Measurements from ENCODE around the gene NFX1.

Gene NFX1

DNA sequence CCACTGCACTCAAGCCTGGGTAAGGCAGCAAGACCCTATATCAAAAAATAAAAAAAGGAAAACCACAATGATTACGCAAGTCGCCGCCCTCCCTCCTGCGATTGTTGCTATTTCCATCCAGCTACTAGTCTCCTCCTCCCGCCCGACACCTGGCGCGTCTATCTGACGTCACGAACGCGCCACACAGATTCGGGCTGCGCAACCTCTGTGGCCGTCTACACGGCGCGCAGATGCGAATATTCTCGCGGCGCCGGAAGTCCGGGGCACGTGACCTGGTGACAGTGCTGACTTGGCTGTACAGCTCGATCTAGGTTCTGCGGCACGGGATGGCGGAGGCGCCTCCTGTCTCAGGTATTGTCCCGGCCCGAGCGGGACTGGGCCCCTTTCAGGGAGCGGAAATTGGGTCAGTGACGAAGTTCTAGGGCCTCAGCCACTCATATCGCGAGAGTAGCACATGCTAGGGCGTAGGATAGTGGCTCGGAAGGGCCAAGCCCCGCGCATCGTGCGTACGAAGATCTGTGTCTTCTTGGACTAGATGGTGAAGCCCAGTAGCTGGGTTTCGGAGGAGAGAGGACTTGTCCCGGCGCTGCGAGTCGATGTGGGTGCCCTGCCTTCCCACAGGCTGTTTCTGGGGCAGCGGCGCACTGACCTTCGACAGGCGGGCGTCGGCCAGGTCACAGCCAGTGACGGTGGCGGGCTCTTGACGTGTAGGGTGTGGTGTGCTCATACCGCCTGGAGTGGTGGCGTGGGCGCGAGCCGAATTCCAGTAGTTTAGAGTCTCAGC, at the start of gene NFX1:
Gene NFX1, plus strand, starts transcription at position 270 of the 784 bp plus-strand sequence. Its CDS starts 57 bp downstream, at position 327.
- DNase-seq (ENCODE audit: low read depth): peak; percentile 97

DNA sequence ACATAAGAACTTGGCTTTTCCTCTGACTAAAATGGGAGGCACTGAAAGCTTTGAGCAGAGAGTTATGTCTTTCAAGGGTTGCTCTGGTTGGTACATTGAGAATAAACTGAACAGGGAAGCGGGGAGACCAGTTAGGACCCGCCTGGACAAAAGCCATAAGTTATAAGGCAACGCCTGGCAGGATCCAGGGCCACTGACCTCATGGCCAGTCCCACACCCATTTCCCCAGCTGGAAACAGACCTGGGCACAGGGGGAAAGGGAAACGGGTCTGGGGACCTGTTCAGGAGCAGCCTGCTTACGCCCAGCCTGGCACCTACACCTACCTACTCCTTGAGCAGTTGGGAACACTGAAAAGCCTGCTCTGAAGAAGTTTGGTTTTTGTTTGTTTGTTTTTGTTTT, 49.0 kb upstream of the NFX1 start:
- DNase-seq (ENCODE audit: low read depth): no peak

DNA sequence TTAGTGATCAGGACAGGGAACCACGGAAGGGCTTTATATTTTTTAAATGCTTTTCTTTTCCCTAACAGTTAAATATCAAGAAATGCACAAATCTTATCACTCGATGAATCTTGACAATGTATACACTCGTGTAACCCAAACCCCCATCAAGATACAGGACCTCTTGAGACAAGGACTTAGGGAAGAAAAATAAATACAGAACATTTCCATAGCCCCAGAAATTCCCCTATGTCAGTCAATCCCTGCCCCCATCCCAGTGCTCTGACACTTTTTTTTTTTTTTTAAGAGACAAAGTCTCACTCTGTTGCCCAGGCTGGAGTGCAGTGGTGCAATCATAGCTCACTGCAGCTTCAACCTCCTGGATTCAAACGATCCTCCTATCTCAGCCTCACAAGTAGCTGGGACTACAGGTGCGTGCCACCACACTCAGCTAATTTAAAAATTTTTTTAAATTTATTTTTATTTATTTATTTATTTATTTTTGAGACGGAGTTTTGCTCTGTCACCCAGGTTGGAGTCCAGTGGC, 47.6 kb upstream of the NFX1 start:
- DNase-seq (ENCODE audit: low read depth): no peak

DNA sequence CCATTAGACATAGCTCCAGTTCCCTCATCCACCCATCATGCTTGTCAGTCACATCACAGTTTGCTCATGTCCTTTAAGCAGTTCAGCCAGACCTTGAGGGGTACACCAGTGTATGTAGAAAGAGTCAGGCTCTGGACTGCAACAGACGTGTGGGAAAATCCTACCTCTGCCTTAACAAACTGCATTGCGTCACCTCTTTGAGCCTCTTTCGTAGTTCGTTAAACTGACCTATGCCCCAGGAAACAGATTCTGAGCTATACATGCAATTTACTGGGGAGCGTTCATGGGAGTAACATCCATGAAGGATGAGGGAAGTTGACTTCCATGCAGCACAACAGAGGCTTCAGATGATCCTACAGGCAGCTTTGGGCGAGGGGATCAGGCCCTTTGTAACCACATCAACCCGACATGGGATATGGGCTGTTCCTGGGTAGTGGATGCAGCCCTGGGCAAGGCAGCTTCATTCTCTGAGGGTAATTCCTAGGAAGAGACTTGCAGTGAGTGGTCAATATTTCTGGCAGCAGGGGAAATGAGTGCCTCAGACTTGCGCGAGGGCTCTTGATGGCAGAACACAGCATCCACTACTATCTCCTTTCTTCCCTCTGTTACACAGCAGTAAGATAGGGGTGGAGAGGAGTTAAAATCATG, 46.1 kb upstream of the NFX1 start:
- DNase-seq (ENCODE audit: low read depth): no peak

DNA sequence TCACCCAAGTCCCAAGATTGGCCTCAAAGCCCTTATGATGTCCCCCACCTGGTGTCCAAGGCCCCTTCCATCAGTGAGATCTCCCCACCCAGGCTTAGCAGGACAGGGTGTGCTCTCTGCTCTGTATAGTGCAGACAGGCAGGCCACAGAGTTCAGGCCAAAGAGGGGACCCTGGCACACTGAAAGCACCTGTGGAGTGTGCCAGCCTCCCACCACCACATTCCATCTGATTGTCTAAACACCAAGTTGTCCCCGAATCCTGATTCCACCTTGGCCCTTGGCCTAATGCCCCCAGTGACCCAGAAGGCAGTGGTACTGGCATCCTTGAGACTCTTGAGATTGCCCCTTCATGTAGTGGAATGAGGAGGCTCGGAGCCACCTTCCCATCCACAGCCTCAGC, 45.0 kb upstream of the NFX1 start:
- no peak for DNase-seq (ENCODE audit: low read depth)

DNA sequence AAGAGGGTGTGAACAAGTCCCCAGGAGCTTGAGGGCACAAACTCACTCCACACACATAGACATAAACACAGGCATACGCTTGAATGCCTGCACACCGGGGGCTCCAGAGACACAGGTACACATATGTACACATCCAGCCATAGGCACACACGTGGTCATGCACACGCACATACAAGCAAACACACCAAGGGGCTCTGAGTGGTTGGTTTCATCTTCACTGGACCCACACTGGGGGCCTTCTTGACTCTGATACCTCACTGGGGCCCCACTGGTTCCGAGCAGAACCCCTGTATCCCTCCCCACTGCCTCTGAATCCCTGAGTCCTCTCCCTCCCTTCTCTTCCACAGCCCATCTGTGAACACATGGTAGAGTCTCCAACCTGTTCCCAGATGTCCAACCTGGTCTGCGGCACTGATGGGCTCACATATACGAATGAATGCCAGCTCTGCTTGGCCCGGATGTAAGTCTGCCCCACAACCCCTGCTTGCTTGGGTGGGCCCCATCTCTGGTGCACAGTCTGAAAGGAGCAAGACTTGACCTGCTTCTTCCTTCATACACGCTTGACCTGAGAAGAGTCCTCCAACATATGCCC, 44.0 kb upstream of the NFX1 start:
- no peak for DNase-seq (ENCODE audit: low read depth)

DNA sequence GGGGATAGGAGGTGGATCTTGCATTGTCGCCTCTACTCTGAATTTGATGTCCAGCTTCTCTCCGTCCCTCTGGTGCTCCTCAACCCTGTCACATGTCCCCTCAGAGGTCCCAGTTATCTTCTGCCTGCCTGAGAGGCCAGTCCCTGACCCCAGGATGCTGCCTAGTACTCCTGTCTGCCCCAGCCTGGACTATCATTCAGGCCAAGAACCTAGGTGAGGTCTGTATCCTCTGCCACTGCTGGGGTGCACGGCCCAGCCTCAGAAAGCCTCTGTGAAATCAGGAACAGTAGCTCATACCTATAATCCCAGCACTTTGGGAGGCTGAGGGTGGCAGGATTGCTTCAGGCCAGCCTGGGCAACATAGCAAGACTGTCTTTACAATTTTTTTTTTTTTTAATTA, 41.7 kb upstream of the NFX1 start:
- no peak for DNase-seq (ENCODE audit: low read depth)

DNA sequence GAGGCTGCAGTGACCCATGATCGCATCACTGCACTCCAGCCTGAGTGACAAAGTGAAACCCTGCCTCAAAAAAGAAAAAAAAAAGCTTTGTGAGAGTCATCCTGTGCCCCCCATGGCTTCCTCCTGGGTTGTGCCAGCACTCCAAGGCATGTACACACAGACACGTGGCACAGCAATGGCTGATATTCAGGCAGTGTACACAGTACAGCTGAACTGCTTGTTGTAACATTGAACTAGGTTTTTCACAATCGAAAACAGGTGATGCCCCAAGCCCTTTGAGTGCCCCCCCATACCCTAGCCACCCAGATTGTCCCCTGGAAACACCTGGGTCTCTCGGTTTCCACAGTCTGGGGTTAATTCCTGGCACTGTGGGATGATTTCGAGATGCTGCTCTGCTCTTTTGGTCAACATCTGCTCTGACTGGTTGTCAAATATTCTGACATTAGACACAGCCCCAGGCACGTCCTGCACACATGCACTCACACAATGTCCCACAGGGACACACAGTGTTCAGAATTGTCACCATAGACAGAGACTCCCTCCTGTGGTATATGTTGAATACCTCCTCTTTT, 41.1 kb upstream of the NFX1 start:
- no peak for DNase-seq (ENCODE audit: low read depth)

DNA sequence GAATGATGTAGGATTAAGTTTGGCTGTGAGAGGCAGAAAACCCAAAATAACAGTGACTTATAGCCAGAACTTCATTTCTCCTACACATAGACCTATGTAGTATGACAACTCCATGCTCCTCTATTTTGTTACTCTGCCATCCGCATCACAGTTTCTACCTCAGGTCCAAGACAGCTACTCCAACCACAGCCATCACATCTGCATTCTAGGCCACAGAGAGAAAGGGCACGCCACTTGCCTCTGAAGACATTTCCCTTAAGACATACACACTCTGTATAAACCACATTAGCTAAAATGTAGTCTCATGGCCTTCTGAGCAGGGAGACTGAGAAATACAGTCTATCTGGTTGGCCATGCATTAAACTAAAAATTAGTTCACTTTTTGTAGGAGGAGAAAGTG, 40.3 kb upstream of the NFX1 start:
- no peak for DNase-seq (ENCODE audit: low read depth)

DNA sequence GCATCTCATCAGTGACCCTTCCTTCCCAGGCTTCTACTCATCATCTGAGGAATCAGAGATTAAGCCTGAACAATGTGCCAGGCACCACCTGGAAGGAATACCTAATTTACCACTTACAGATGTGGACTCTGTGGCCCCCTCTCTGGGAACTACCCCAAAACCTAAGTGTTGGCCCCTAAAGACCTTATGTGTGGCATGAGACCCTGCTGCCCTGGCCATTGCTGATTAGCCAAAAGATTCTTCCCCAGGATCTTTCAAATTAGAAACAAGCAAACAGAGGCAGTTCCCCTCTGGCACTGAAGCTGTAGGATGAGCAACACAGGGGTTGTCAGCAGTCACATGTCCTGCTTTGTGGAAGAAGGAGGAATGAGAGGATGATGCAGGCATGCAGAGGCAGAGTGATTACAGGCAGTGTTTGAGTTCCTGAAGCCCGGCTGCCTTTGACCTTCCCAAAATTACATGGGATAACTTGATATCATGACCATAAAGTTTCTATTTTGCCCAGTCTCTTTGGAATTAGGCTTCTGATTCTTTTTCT, 39.8 kb upstream of the NFX1 start:
- DNase-seq (ENCODE audit: low read depth): no peak

DNA sequence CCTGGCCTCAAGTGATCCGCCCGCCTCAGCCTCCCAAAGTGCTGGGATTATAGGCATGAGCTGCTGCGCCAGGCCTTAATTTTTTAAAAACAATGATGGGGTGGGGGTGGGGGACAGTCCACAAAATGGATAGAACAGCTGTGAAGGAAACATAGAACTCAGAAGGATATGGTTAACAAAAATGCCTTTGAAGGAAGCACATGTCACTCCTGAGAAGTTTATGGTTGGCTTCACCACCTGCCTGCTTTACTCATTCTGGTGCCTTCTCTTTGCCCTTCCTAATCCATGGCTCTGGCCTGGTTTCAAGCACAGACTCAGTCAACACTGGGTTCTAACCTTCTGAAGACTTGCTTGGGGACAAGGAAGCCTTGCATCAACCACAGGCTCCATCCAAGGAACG, 36.1 kb upstream of the NFX1 start:
- no peak for DNase-seq (ENCODE audit: low read depth)

DNA sequence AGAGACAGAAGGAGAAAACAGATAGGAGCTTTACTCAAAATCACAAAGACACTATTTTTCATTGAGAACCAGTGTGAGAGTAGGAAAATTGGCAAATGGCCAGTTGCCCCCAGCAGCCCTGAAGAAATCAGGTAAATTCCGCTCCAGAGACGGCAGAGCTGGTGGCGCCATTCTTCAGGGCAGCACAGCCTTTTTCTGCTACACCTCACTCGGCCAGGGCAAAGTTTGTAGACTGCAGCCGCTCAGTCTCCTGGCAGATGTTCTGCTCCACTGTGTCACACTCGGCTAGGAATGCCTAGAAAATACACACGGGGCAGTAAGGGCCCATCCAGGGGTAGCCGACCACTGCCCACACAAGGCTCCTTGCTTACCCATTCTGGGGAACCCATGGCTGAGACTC, 35.3 kb upstream of the NFX1 start:
- no peak for DNase-seq (ENCODE audit: low read depth)

DNA sequence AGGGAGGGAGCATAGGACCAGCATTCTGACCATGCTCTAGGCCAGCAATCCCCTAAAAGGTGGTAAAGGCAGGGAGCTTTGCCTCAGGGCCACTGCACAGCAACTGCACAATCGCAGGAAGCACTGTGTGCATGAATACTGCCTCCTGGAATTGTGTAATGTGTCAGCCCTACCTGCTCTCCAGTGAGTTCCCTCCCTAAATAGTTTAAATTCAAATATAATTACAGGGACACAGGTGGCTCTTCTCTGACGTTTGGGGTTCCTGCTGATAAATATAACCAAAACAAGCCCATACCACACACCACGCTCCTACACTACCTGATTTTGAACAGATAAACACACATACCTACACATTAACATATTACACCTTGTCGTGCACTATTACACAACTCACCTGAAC, 34.8 kb upstream of the NFX1 start:
- DNase-seq (ENCODE audit: low read depth): no peak

DNA sequence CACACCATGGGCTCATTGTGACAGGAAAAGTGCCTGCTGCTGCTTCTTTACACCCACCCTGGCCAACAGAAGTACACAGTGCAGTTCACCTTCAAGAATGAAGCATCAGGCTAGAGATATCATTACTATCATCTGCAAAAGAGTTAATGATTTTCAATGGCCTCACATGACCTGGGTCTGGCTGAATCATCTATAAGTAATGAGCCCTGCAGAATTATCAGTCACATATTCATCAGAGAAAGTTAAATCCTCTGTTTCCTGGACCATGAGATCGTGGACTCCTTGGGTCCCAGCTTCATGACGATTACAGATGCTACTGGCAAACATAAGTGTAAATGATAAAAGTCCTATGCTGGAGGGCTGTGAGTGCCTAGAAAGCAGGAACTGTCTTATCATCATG, 34.1 kb upstream of the NFX1 start:
- DNase-seq (ENCODE audit: low read depth): no peak

DNA sequence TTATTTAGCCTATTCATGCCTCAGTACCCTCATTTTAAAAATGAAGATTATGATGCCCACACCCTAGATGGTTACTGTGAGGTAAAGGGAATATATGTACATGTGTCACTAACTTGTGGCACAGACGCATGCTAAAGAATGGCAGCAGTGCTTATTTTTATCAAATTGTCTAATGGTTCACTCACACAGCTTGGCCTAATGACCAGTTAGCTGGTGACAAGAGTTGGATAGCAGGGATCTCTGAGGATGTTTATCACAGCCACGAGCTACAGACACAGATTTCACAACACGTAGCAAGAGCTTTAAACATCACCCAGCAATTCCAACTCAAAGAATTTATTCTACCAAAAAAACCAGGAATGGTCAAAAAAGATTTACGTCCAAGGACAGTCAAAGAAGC, 33.0 kb upstream of the NFX1 start:
- no peak for DNase-seq (ENCODE audit: low read depth)

DNA sequence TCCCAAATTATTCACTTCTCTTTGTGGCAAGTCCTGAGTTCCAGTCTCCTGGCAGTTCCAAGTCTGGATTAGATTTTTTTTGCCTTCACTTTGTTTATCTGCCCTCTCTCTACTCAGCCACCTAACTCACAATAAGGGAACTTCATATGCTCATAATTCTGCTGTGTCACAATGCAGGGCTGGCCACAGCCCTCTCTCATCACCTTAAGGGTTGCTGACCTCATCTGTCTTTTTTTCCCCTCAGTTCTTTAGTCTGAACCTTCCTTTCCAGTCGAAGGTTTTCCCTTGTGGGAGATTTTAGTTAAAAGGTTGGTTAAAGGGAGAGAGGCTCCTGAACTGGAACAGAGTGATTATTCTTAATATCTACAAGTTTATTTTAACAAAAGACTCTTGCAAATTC, 29.9 kb upstream of the NFX1 start:
- no peak for DNase-seq (ENCODE audit: low read depth)

DNA sequence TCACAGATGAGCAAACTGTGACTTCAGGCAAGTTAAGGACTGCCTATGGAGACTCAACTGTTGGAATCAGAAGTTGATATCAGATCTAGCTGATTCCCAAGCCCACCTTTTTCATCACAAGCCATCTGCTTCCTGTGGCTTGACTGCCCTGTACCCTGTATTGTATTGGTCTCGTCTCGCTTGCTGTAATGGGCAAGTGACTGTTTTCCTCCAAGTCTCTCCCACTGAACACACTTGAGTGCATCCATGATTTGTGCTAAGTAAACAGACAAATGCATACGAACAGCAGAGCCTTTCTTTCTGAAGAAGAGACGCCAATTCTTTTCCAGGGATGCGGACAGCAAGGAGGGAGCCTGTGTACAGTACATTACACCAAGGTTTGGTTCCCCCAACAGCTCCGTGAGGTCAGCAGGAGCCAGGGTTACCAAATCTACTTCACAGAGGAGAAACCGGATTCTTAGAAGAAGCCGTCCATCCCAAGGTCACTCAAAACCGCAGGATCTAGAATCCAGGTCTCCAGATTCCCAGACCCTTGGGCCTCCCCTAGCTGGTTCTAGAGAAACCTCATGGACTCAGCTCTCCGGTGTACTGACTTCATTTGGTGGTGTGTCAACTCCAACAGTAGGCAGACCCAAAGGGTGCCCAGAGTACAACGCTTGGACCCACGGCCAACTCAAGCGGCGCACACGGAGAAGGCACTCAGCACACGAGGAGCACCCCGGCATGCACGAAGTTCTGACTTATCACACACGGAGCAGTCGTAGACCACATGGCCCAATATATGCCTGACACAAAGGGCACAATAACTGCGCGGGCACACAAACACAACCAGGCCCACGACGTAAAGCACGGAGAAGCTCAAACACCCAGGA, 26.9 kb upstream of the NFX1 start:
- DNase-seq (ENCODE audit: low read depth): no peak

DNA sequence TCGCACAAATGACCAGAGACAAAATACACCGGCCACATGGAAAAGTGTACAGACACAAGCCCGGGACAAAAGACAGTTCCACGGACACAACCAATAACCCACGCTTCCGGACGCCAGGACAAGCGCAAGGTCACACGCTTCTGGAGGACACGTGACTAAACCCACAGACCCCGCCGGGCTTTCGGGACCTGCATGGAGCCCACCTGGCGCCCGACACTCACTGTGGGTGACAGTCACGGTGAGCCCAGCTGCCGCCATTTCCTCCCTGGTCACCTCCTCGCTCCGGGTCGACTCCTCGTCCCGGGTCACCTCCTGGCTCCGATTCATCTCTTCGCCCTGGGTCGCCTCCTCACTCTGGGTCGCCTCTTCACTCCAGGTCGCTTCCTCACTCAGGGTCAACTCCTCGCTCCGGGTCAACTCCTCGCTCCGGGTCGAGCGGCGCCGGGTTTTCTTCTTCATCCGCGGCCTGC, 26.3 kb upstream of the NFX1 start:
- no peak for DNase-seq (ENCODE audit: low read depth)

DNA sequence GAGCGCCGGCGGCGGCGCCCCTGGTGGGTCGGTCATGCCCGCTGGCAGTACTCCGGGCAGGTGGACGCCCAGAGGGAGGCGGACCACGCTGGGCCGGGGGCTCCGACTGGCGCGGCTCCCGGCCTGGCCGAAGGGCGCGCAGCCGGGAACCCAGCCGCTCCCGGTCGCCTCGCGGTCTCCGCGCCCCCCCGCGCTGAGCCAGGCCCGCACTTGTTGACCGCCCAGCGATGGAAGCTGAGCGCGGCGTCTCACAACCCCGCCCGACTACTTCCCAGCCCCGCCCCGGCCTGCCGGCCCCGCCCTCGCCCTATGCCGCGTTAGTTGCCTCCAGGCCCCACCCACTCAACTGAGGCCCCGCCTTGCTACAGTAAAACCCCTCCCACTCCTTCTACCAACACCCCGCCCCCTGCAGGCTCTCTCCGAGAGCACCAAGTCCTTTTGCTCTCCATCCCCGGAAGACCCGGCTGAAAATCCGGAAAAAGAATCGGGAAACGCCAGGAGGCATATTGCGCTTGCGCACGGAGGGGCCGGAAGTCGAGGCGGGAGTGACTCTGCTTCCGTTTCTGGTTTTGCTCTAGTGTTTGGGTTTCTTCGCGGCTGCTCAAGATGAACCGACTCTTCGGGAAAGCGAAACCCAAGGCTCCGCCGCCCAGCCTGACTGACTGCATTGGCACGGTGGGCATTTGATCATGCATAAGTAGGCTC, 25.7 kb upstream of the NFX1 start, which contains the start of the genes BAG1 and CHMP5:
Gene BAG1, minus strand, starts transcription at position 236 of the 705 bp plus-strand sequence.
Gene CHMP5, plus strand, starts transcription at position 577 of the 705 bp plus-strand sequence. Its CDS starts 30 bp downstream, at position 607.
- DNase-seq (ENCODE audit: low read depth): peak; percentile 100

DNA sequence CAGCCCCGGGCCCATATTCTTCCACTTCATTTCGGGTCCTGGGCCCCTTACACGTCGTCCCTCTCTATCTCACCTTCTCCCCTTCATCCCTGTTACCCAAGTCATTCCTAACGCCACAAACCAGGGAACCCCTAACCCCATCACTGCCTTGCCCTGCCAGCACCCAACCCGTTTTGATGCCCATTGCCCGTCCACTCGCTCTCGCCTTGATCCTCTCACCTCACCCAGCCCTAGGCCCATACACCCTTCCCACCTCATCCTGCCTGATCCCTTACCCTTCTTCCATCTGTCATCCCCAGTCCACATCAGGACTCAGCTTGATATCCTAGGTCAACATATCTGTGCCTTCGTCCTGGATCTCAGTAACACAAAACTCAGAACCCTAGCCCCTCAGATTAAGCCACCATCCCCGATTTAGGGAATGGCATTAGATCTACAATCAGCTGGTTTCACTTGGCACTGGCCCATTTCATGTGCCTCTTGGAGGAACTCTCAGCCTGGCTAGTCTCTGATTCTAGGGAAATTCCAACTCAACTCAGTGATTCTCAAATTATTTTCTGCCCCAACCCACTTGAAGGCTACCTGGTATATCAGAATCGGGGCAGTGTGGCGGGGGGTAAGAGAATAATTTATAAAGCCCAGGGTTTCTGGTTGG, 25.0 kb upstream of the NFX1 start:
- DNase-seq (ENCODE audit: low read depth): no peak
